GM12873 (cell line): ENCODE data around the gene KAZALD1.

Experiments used
- TF ChIP-seq, protein P1 (sequence below): IDR thresholded peaks from 2 replicates; pipeline ENCODE4 v1.5.1; 2012; ENCODE audit warnings: low read depth, mild to moderate bottlenecking, moderate library complexity, low read length, control low read depth; ENCODE audit not compliant: insufficient read depth; ENCODE audit errors: missing control alignments

Gene KAZALD1

GRCh38 chr10:101054351-101054750 lies 7.4 kb upstream of the KAZALD1 start:
- TF ChIP-seq, protein P1, sequence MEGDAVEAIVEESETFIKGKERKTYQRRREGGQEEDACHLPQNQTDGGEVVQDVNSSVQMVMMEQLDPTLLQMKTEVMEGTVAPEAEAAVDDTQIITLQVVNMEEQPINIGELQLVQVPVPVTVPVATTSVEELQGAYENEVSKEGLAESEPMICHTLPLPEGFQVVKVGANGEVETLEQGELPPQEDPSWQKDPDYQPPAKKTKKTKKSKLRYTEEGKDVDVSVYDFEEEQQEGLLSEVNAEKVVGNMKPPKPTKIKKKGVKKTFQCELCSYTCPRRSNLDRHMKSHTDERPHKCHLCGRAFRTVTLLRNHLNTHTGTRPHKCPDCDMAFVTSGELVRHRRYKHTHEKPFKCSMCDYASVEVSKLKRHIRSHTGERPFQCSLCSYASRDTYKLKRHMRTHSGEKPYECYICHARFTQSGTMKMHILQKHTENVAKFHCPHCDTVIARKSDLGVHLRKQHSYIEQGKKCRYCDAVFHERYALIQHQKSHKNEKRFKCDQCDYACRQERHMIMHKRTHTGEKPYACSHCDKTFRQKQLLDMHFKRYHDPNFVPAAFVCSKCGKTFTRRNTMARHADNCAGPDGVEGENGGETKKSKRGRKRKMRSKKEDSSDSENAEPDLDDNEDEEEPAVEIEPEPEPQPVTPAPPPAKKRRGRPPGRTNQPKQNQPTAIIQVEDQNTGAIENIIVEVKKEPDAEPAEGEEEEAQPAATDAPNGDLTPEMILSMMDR, result no peak

- TF ChIP-seq, protein P1, result no peak
These were observed 6.9 kb upstream of the KAZALD1 start for GRCh38 chr10:101054876-101055275.

GRCh38 chr10:101055411-101055810 lies 6.4 kb upstream of the KAZALD1 start:
- TF ChIP-seq, protein P1, result peak; percentile 23

GRCh38 chr10:101056365-101057151 lies 5.2 kb upstream of the KAZALD1 start:
- TF ChIP-seq, protein P1, result no peak

GRCh38 chr10:101060036-101060950 lies 1.5 kb upstream of the KAZALD1 start:
- TF ChIP-seq, protein P1, result peak; percentile 88

DNA sequence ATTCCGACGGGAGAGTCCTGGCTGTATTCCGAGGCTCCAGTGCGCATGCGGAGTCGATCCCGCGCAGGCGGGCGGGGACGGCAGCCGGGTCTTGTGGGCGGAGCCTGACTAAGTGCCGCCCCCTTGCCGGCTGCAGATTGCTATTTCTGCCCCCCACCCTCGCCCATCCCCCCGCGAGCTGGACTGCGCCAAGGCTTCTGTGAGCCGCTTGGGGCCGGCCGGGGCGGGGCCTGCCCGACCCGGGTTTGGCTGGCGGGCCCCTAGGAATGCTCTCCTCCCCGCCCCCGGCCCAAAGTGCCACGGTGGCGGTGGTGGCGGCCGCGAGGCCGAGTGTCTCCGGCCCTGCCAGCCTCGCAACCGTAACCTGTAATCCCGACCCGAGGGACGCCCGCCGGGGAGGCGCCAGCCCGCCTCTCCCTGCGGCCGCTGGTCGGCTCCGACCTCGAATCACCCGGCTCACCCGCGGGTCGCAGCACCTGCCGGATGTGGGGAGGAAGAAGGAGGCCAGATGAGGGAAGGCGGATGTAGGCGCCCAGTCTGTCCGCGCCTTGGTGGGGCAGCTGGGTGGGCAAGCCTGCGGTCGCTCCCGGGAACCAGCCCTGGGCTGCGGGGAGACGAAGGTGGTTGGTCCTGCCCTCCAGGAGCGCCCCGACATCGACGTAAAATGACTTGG lies 702 bp upstream of the KAZALD1 start:
- TF ChIP-seq, protein P1, result no peak
